Neural progenitor cell (in vitro differentiated cells): ENCODE measurements around the gene GPR158.

ENCODE experiments used
- CTCF ChIP-seq: fragments of 200-600 bp; sonication (generic); IDR thresholded peaks from 2 replicates; pipeline ENCODE4 v1.5.1; 2017; ENCODE audit warnings: antibody characterized with exemption, mild to moderate bottlenecking
- EZH2 ChIP-seq: fragments of 200-600 bp; sonication (generic); IDR thresholded peaks from 2 replicates; pipeline ENCODE4 v1.6.1; 2017; ENCODE audit warnings: antibody characterized with exemption, mild to moderate bottlenecking, moderate library complexity
- EZH2phosphoT487 ChIP-seq: fragments of 200-600 bp; sonication (generic); IDR thresholded peaks from 2 replicates; pipeline ENCODE4 v1.6.1; 2017; ENCODE audit warnings: antibody characterized with exemption

- TF ChIP-seq CTCF: no peak
- TF ChIP-seq EZH2: no peak
- TF ChIP-seq EZH2phosphoT487: no peak
Observed at GRCh38 chr10:25453619-25454018, 278.8 kb downstream of the GPR158 start.
